Activated naive CD8-positive, alpha-beta T cell treated with anti-CD3 and anti-CD28 coated beads for 36 hours (primary cell): Measurements from ENCODE around the gene CIAPIN1. TPM values are rescaled to one million over a fixed set of nuclear protein-coding genes. Genes with fewer than 3 reads are reported as not detected.
A peak's percentile ranks its signal among the peaks of the same experiment; 100 is the strongest.

Experiments
- DNase-seq: peaks from one replicate; pipeline ENCODE4 v3.0.0; 2021
- H3K27ac Mint-ChIP-seq: one replicate; pipeline ENCODE4 v1.8.0; 2022; ENCODE audit warnings: mild to moderate bottlenecking, moderate library complexity, mixed read lengths
- H3K27me3 Mint-ChIP-seq: one replicate; pipeline ENCODE4 v1.8.0; 2022; ENCODE audit warnings: mild to moderate bottlenecking, mixed read lengths
- H3K36me3 Mint-ChIP-seq: one replicate; pipeline ENCODE4 v1.8.0; 2021; ENCODE audit warnings: mild to moderate bottlenecking, mixed read lengths
- H3K4me1 Mint-ChIP-seq: one replicate; pipeline ENCODE4 v1.8.0; 2021; ENCODE audit warnings: mixed read lengths
- H3K4me3 Mint-ChIP-seq: one replicate; pipeline ENCODE4 v1.8.0; 2022; ENCODE audit warnings: mild to moderate bottlenecking, moderate library complexity, mixed read lengths
- H3K9me3 Mint-ChIP-seq: one replicate; pipeline ENCODE4 v1.8.0; 2022; ENCODE audit warnings: mixed read lengths
- total RNA-seq, 2 experiments: library from RNA; stranded (reverse); gene quantifications; one replicate each; pipeline ENCODE4 v1.2.3, GENCODE V29; 2021

CIAPIN1 gene
- total RNA-seq, 2 experiments from 2014 or later: 71.3 to 73.6 TPM

GRCh38 chr16:57479976-57480753, 33.0 kb upstream of the CIAPIN1 start:
- Mint-ChIP-seq H3K27ac (no peak overlapping the region), H3K36me3 (no peaks in the 10 kb centered on the region), H3K4me1 (peaks cover 17% of the 10 kb centered on the region), H3K4me3 (no peak overlapping the region), H3K27me3 (no peaks in the 10 kb centered on the region), H3K9me3 (no peaks in the 10 kb centered on the region)
- DNase-seq: no peak

GRCh38 chr16:57479205-57479975, 32.2 kb upstream of the CIAPIN1 start:
- Mint-ChIP-seq H3K27ac (no peak overlapping the region), H3K27me3 (no peaks in the 10 kb centered on the region), H3K4me3 (no peak overlapping the region), H3K4me1 (peaks cover 17% of the 10 kb centered on the region), H3K36me3 (no peaks in the 10 kb centered on the region), H3K9me3 (no peaks in the 10 kb centered on the region)
- no peak for DNase-seq

DNA sequence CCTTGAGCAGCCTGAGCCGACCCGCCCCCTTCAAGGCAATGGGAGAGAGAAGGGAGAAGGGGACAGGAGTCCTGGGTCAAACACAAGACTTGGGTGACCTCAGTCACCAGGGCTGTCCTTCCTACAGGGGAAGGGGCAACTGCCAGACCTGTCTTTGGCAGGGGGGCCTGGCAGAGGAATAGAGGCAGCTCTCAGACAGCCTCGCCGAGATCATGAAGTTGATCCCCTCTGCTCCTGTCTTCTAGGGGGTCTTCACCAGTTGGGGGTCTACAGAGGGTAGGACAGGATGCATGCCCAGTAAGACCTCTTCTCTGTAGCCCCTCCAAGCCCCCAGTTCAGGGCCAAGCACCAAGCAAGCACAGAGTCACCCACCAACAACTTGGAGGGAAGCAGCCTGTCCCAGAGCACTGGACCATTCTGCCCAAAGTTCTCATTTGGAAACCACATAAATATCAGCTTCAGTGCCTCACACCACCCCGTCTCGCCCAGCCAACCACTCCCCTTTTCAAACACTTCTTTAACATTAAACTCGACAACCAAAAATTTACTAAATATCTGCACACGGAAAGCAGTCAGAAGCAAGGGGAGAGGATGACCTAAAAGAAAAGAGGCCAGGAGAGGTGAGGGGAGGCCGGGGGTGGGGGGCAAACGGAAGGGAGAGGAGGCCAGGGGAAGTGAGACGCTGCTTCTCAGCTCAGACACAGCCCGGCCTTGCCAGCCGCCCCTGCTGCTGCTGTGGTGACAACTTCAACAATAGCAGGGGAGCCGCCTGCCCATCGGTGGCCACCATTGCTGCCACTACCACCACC, 31.4 kb upstream of the CIAPIN1 start:
- DNase-seq: no peak
- Mint-ChIP-seq H3K27me3 (no peaks in the 10 kb centered on the region), H3K9me3 (no peaks in the 10 kb centered on the region), H3K36me3 (peaks cover 1% of the 10 kb centered on the region), H3K4me1 (peaks cover 17% of the 10 kb centered on the region), H3K27ac (no peak overlapping the region), H3K4me3 (no peak overlapping the region)

DNA sequence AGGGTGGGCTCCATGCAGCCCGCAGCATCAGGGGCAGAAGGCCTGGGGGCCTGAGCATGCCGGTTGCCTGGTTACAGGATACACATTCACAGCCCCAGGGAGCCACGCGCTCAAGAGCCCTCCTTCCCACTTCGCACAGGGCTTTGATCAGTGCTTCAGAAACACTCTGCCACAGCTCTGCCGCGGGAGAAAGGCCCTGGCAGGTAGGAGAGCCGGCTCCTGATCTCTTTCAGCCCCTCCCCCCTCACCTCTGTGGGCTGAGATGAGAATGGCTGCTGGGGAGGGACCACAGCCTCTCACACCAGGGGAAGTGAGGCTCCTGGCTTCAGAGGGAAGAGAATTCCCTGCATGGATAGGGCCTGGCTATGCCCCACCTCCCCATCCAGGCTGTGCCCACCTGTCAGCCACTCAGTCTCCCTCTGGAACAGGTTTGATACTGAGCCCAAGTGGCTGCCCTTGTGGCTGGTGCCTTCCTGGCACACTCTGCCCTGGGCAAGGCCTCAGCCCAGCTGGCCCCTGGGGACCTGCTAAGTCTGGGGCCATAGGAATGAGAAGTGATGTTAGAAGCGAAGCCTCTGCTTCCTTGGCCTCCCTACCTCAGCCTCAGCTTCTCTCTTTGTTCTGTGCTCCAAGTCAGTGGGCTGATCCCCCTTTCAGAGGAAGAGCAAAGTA, 30.5 kb upstream of the CIAPIN1 start:
- Mint-ChIP-seq H3K4me1 (peaks cover 17% of the 10 kb centered on the region), H3K4me3 (no peak overlapping the region), H3K9me3 (no peaks in the 10 kb centered on the region), H3K27ac (no peak overlapping the region), H3K27me3 (no peaks in the 10 kb centered on the region), H3K36me3 (peaks cover 1% of the 10 kb centered on the region)
- DNase-seq: no peak

GRCh38 chr16:57476546-57477410, 29.6 kb upstream of the CIAPIN1 start:
- Mint-ChIP-seq H3K27ac (no peak overlapping the region), H3K9me3 (no peaks in the 10 kb centered on the region), H3K36me3 (peaks cover 1% of the 10 kb centered on the region), H3K4me1 (peaks cover 17% of the 10 kb centered on the region), H3K27me3 (no peaks in the 10 kb centered on the region), H3K4me3 (no peak overlapping the region)
- DNase-seq: no peak

DNA sequence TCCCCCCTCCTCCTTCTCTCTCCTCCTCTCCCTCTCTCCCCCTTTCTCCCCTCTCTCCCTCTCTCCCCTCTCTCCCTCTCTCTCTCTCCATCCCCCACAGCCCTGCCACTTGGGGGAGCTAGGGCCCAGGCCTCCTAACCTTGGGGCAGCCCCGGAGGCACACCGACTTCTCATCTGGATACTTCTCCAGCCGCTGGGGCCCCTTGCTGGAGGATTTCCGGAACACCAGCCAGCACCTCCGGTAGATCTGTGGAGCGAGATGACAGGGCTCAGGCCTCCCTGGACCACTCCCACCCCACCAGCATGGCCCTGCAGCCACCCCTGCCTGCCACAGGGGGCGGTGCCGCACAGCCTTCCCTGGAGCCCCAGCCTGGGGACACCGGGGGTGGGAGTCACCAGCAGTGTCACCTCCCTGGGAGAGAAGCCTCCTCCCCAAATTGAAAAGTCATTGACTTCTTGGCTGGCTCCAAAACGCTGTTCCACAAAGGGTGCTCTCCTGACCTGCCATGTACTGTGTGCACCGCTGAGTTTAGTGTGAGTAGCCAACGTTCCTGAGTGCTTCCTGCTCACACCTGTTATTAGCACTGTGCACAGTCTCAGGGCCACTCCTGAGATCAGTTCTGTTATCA, 28.6 kb upstream of the CIAPIN1 start:
- DNase-seq: peak; percentile 89
- peak overlapping the region; percentile 59 for H3K4me3 Mint-ChIP-seq
- no peaks in the 10 kb centered on the region for H3K9me3 Mint-ChIP-seq
- peaks cover 1% of the 10 kb centered on the region for H3K36me3 Mint-ChIP-seq
- H3K27ac Mint-ChIP-seq: peak overlapping the region; percentile 62
- H3K4me1 Mint-ChIP-seq: peaks cover 17% of the 10 kb centered on the region
- no peaks in the 10 kb centered on the region for H3K27me3 Mint-ChIP-seq

DNA sequence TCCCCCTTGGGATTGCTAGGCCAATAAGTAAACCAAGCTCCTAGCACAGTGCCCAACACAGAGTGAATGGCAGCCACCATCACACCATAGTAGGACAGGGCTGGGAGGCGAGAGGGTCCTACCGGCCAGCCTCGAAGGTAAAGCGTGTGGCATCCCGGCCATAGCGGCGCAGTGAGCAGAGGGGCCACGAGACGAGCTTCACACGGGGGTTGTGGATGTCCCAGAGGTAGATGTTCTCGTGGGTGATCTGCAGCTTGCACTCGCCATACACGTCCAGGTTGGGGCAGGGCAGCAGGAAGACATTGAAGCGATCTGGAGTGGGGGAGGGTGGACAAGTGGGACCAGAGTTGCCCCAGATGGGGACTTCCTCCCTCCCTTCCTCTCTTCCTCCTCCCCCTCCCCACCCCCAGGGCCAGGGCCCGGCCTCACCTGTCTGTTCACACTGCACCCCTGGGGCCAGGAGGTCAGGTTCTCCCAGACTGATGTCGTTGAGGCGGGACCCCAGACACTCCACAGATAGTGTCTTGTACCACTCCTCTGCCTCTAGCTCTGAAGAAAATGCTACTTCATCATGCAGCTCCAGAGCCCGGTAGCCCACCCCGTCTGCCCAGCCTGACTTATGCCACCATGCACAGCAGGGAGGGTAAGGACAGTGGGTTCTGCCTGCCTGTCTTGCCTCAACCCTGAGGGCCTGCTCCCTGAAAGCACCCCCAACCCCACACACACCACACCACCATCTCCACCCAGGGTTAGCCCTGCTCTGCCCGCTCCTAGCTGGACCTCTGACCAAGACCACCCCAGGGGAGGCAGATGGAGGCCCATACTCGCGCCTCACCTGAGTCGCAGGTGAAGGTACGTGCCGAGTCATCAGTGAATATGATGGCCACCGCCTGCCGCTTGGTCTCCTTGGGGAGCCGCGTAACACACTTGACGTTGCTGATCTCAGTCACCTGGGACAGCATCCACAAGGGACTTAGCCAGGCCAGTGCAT, 27.8 kb upstream of the CIAPIN1 start:
- Mint-ChIP-seq H3K36me3 (peaks cover 1% of the 10 kb centered on the region), H3K4me1 (peaks cover 17% of the 10 kb centered on the region), H3K27me3 (no peaks in the 10 kb centered on the region), H3K27ac (peak overlapping the region; percentile 62), H3K4me3 (no peak overlapping the region), H3K9me3 (no peaks in the 10 kb centered on the region)
- no peak for DNase-seq

DNA sequence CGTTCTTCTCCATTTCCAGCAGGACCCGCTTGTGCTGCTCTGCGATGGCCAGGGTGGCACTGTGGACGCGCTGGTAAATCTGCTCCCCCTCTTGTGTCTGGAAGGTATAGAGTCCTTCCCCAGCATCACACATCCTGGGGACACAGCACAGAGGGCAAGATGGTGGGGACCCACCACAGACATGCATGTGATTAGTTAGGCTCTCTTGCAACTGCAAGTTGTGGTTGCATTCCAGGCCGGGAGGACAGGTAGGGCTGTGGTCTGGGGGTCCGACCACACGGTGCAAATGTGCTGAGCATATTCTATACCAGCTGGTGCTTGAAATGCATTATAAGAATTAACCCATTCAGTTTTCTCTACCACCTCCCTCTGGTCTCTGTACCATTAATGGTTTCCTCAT, 26.7 kb upstream of the CIAPIN1 start:
- Mint-ChIP-seq H3K9me3 (no peaks in the 10 kb centered on the region), H3K4me3 (no peak overlapping the region), H3K36me3 (peaks cover 1% of the 10 kb centered on the region), H3K27me3 (no peaks in the 10 kb centered on the region), H3K27ac (no peak overlapping the region), H3K4me1 (peaks cover 13% of the 10 kb centered on the region)
- DNase-seq: no peak

- H3K4me3 Mint-ChIP-seq: no peak overlapping the region
- H3K4me1 Mint-ChIP-seq: peaks cover 13% of the 10 kb centered on the region
- H3K27me3 Mint-ChIP-seq: no peaks in the 10 kb centered on the region
- DNase-seq: no peak
- peaks cover 1% of the 10 kb centered on the region for H3K36me3 Mint-ChIP-seq
- H3K27ac Mint-ChIP-seq: no peak overlapping the region
- no peaks in the 10 kb centered on the region for H3K9me3 Mint-ChIP-seq
Measured at GRCh38 chr16:57473176-57473840, 26.1 kb upstream of the CIAPIN1 start.

DNA sequence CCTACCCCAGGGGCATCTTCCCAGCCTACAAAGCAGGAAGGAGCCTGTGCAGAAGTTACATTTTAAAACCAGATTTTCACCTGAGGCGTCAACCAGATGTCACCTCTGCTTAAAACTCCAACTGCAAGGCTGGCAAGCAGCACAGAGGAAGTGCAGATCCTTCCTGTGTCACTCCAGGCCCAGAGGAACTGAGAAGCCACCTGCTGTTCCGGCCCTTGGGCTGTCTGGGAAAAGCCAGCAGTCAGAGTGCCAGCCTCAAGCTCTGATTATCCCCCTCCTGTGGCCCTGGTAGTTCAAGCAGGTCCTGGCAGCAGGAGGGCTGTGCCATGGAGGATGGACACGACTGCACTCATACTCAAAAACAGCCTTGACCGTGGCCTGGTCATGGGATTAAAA, 25.5 kb upstream of the CIAPIN1 start:
- H3K27me3 Mint-ChIP-seq: no peaks in the 10 kb centered on the region
- H3K27ac Mint-ChIP-seq: no peak overlapping the region
- DNase-seq: no peak

DNA sequence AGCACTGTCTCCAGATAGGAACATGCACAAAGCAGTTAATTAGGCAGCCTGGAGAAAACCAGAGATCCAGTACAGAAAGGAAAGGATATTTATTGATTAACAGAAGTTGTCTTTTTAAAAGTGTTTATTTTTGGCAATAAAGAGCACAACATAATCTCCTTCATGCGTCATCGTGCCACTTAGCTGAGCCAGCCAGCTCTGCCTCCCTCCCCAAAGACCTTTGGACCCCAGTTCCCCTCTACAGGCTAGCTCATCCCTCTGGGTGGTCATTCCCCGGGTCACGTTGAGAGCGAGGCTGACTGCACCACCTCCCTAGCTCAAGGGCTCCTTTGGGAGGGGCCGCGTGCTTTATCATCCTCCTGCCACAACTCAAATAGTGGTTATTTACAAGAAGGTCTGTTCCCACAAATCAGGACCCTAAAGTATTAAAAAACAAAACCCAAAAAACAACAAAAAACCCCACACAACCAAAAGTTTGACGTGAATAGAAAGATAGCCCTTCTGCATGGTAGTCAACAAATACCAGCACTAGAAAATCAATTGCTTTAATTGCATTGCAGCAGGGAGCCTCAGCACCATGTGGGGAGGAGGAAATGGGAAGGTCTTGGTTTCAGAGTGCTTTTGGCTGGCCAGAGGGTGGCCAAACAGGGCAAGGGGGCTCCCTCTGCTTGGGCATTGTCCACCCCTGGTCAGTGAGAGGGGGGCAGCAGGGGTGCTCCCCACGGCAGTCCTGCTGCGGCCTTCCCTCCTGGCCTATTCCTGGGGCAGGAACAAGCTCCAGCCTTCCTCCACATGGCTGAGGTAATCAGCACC, 24.9 kb upstream of the CIAPIN1 start:
- Mint-ChIP-seq H3K4me3 (no peak overlapping the region), H3K27me3 (no peaks in the 10 kb centered on the region), H3K9me3 (no peaks in the 10 kb centered on the region), H3K4me1 (peaks cover 11% of the 10 kb centered on the region), H3K27ac (no peak overlapping the region), H3K36me3 (peaks cover 5% of the 10 kb centered on the region)
- no peak for DNase-seq

More for the DNA sequence above, 25.5 kb upstream of the CIAPIN1 start:
- H3K4me1 Mint-ChIP-seq: peaks cover 13% of the 10 kb centered on the region
- H3K9me3 Mint-ChIP-seq: no peaks in the 10 kb centered on the region
- H3K36me3 Mint-ChIP-seq: peaks cover 4% of the 10 kb centered on the region
- no peak overlapping the region for H3K4me3 Mint-ChIP-seq

DNA sequence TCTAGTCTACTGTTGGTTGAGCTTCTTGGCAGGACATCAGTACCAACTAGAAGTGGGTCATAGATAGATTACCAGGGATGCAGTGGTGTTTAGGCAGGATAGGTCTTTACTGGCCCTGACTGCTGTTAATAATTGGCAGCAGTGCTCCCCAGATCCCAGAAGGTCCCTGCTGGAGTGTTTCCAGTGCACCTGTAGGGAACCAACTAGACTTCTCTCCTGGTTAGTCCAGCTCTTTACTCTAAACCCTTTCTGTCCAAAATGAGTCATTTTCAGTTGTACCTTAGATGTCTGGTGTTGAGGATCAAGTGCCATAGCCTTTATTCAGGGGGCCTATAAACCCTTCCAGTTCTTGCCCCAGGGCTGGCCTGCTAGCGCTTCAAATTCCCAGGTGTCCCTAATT, 24.0 kb upstream of the CIAPIN1 start:
- Mint-ChIP-seq H3K9me3 (no peaks in the 10 kb centered on the region), H3K36me3 (peaks cover 5% of the 10 kb centered on the region), H3K4me3 (no peak overlapping the region), H3K27ac (no peak overlapping the region), H3K27me3 (no peaks in the 10 kb centered on the region), H3K4me1 (peaks cover 8% of the 10 kb centered on the region)
- no peak for DNase-seq
